Gastroesophageal sphincter (tissue), 4 donors: ENCODE measurements around the gene ARHGAP26. TPM values are rescaled to one million over a fixed set of nuclear protein-coding genes. Genes with fewer than 3 reads are reported as not detected.

Source experiments
- ATAC-seq: fragments of 150-250 bp; one replicate; pipeline ENCODE4 v1.9.1; 2016; ENCODE audit warnings: mild to moderate bottlenecking, moderate library complexity
- H3K27ac ChIP-seq, 4 donors: fragments of 200-600 bp; sonication (generic) in 3 of 4; 1 replicate in 3 of 4; 2 replicates in 1 of 4; pipeline ENCODE4 v1.5.1; 2016 to 2019
- H3K27me3 ChIP-seq: fragments of 200-600 bp; sonication (generic); one replicate; pipeline ENCODE4 v1.5.1; 2019
- H3K36me3 ChIP-seq, 2 donors: fragments of 200-600 bp; sonication (generic); one replicate each; pipeline ENCODE4 v1.5.1; 2019; ENCODE audit warnings: control low read depth in 1 of 2
- H3K4me1 ChIP-seq, 3 donors: fragments of 200-600 bp; sonication (generic); 1 replicate in 2 of 3; 2 replicates in 1 of 3; pipeline ENCODE4 v1.5.1; 2016 to 2019; ENCODE audit warnings: control low read depth in 2 of 3
- H3K4me3 ChIP-seq, 2 donors: fragments of 200-600 bp; sonication (generic); one replicate each; pipeline ENCODE4 v1.5.1; 2019; ENCODE audit warnings: mild to moderate bottlenecking in 1 of 2, moderate library complexity in 1 of 2
- H3K9me3 ChIP-seq, 3 donors: fragments of 200-600 bp; sonication (generic); one replicate each; pipeline ENCODE4 v1.5.1; 2017 to 2019; ENCODE audit warnings: control low read depth in 2 of 3
- EP300 ChIP-seq: sonication (generic); formaldehyde crosslinking; IDR thresholded peaks from one replicate; pipeline ENCODE4 v1.6.1; 2017; ENCODE audit warnings: antibody characterized with exemption, mild to moderate bottlenecking
- POLR2A ChIP-seq, 2 donors: fragments of 450-650 bp; IDR thresholded peaks; one replicate each; pipeline ENCODE4 v1.6.1; 2017; ENCODE audit warnings: antibody characterized with exemption in 2 of 2, mild to moderate bottlenecking in 2 of 2, moderate library complexity in 1 of 2
- POLR2AphosphoS5 ChIP-seq: sonication (generic); formaldehyde crosslinking; IDR thresholded peaks from one replicate; pipeline ENCODE4 v1.6.1; 2017; ENCODE audit warnings: antibody characterized with exemption
- WGBS, 2 donors: methylation state at CpG; one replicate each; pipeline ENCODE4 v1.1.5; 2018; ENCODE audit warnings: low coverage in 1 of 2; 5-methylcytosine and 5-hydroxymethylcytosine counted together
- total RNA-seq, 4 donors: library from RNA; depleted of rRNA; stranded (reverse); fragments of >200 nt; gene quantifications; one replicate each; pipeline ENCODE4 v1.1.0, GENCODE V29; 2016
- TF ChIP-seq, protein P1 (sequence below), 4 experiments: fragments of 200-600 bp in 2 of 4; fragments of 450-650 bp in 2 of 4; sonication (generic) in 1 of 4; IDR thresholded peaks; one replicate each; pipeline ENCODE4 v1.5.1; 2017 to 2019; ENCODE audit warnings: antibody characterized with exemption in 4 of 4, mild to moderate bottlenecking in 2 of 4, moderate library complexity in 2 of 4

ARHGAP26 gene
- total RNA-seq, 4 donors from 2014 or later: 15.2 to 41.7 (median 31.7) TPM

DNA sequence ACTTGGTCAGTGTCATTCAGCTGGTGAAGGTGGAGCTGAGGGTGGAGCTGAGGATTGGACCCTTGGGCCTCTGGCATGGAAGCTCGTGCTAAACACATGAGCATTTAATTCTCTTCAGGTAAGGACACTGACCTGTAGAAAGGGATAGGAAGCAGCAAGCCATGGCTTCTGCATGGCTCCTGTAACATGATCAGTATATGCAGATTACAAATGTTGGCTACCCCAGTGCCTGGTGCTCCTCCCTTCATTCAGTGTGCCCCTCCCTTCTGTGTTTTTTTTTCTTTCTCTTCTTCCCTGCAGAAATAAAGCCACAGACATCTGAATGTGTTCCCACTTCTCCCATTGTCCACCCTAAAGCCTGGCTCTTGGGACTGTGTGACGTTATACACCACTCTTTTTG lies 52.9 kb downstream of the ARHGAP26 start:
- H3K4me1 ChIP-seq: peaks cover 13 to 72% (median 28%) of the 10 kb centered on the region in 3 donors

DNA sequence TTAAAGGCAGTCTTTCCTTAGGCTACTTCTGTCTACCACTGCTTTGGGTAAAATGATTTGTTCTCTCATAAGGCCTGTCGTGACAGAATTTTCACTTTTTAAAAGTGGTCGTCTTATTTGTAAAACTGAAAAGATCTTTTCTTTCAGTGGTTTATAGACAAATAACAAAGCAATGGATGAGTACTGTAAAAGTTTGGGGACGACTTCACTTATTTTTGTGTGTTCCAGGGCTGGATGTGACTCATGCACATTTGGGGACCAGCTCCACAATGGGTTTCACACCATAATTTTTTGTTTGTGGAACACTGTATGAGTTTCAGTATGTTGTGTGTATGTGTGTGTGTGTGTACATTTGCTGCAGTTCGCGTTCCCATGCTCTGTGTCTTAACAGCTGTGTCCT lies 53.6 kb downstream of the ARHGAP26 start:
- no peak for TF ChIP-seq EP300
- no peak for TF ChIP-seq POLR2AphosphoS5
- TF ChIP-seq, protein P1, sequence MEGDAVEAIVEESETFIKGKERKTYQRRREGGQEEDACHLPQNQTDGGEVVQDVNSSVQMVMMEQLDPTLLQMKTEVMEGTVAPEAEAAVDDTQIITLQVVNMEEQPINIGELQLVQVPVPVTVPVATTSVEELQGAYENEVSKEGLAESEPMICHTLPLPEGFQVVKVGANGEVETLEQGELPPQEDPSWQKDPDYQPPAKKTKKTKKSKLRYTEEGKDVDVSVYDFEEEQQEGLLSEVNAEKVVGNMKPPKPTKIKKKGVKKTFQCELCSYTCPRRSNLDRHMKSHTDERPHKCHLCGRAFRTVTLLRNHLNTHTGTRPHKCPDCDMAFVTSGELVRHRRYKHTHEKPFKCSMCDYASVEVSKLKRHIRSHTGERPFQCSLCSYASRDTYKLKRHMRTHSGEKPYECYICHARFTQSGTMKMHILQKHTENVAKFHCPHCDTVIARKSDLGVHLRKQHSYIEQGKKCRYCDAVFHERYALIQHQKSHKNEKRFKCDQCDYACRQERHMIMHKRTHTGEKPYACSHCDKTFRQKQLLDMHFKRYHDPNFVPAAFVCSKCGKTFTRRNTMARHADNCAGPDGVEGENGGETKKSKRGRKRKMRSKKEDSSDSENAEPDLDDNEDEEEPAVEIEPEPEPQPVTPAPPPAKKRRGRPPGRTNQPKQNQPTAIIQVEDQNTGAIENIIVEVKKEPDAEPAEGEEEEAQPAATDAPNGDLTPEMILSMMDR (IDR thresholded peaks at IDR 0.05): no peak
- no peak for TF ChIP-seq POLR2A (IDR thresholded peaks at IDR 0.05)
- no peak for ATAC-seq
- H3K4me1 ChIP-seq: peaks cover 10 to 65% (median 21%) of the 10 kb centered on the region in 3 donors

More for the DNA sequence above, 52.9 kb downstream of the ARHGAP26 start:
- no peak for ATAC-seq
- Histone ChIP-seq H3K4me3 (no peak overlapping the region), H3K27ac (no peak overlapping the region), H3K27me3 (no peaks in the 10 kb centered on the region), H3K36me3 (no peaks in the 10 kb centered on the region), H3K9me3 (peaks cover 0 to 9% (median 0%) of the 10 kb centered on the region in 3 donors)
- TF ChIP-seq POLR2A (IDR thresholded peaks at IDR 0.05) (no peak), EP300 (no peak), POLR2AphosphoS5 (no peak)
- TF ChIP-seq, protein P1 (IDR thresholded peaks at IDR 0.05): no peak
- WGBS, 2 donors: 52 to 72% methylated on average over 2 of the region's 2 CpGs

DNA sequence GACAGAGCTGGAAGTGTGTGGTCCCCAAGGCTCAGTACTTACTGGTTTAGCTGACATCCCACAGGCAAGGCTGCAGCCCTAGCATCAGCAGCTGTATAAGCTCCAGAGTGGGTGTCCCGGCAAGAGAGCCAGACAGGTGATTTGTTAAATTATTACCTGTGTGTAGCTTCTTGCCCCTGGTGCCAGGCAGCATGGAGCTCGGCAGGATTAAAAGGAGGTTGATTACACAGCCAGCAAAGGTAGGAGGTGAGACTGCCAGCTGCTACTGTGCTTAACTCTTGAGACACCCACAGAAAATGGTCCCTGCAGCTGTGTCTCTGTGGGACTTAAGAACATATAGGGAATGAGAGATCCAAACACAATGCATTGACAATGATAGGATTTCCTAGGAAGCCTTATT lies 54.2 kb downstream of the ARHGAP26 start:
- ATAC-seq: no peak
- peaks cover 10 to 61% (median 16%) of the 10 kb centered on the region in 3 donors for H3K4me1 ChIP-seq
- H3K27me3 ChIP-seq: no peaks in the 10 kb centered on the region
- H3K27ac ChIP-seq: peak overlapping the region in 1 of 4 donors; percentile 69
- TF ChIP-seq POLR2AphosphoS5 (no peak), POLR2A (IDR thresholded peaks at IDR 0.05) (no peak), EP300 (no peak)
- TF ChIP-seq, protein P1 (IDR thresholded peaks at IDR 0.05): no peak
- no peaks in the 10 kb centered on the region for H3K36me3 ChIP-seq
- 73 to 86% methylated on average over 1 to 2 of the region's 2 CpGs for WGBS, 2 donors
- no peak overlapping the region for H3K4me3 ChIP-seq
- peaks cover 0 to 9% (median 0%) of the 10 kb centered on the region in 3 donors for H3K9me3 ChIP-seq

More for the DNA sequence above, 53.6 kb downstream of the ARHGAP26 start:
- Histone ChIP-seq H3K27ac (peak overlapping the region in 1 of 4 donors; percentile 69), H3K27me3 (no peaks in the 10 kb centered on the region), H3K36me3 (no peaks in the 10 kb centered on the region), H3K9me3 (peaks cover 0 to 9% (median 0%) of the 10 kb centered on the region in 3 donors), H3K4me3 (no peak overlapping the region)
- 64 to 81% methylated on average over 5 of the region's 5 CpGs for WGBS, 2 donors

DNA sequence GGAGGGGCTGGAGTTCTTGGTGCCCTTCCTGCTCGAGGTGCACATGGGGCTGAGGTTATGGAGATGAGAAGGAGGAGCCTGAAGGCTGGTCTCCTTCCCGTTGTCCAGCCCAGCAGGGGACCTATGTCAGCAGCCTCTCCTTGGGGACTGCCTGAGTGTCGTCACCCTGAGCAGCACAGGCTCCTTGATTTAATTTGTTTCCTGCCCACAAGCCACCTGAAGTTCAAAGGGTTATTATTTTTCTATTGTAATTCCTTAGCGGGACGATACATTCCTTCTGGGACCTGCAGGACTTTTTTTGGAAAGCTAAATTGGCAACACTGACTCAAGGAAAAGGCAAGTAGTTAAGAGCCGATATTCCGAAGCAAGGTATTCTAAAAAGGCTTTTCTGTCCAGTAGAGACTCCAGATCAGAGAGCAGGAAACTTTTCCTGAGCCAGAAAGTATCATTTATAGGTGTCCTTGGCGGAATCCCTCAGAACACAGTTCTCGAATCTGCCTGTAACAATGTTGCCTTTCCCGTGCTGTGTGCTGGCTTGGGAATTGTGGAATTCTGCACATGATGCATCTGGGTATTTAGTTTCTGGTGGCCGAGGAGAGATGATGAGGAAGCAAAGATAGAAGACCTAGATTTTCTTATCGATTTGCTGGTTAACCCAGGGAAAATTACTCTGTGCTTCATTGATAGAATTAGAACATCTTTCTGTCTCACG lies 55.4 kb downstream of the ARHGAP26 start:
- Histone ChIP-seq H3K36me3 (no peaks in the 10 kb centered on the region), H3K4me3 (peak overlapping the region; percentile 2 to 12), H3K27ac (peak overlapping the region; percentile 1 to 69 (median 62)), H3K9me3 (peaks cover 0 to 9% (median 0%) of the 10 kb centered on the region in 3 donors), H3K27me3 (no peaks in the 10 kb centered on the region), H3K4me1 (peaks cover 10 to 72% (median 16%) of the 10 kb centered on the region in 3 donors)
- TF ChIP-seq POLR2A (IDR thresholded peaks at IDR 0.05) (no peak), POLR2AphosphoS5 (no peak), EP300 (no peak)
- TF ChIP-seq, protein P1 (IDR thresholded peaks at IDR 0.05): no peak
- WGBS, 2 donors: 33% methylated on average over 10 to 11 of the region's 13 CpGs
- ATAC-seq: peak; percentile 34

DNA sequence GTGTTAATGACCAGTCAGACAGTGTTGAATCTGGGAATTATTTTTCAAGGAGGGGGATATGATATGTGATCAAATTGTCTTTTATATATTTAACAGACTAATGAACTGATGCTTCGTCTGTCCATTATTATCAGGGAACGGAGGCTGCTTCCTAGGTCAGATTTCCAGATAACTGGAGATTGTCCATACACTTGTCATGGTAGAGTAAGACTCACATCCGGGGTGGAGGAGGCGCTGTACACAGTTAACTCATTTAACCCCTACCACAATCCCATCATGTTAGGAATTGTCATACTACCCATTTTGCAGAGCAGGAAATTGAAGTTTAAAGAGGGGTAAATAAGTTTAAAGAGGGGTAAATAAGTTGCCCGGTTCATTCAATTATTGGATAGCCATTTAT lies 55.9 kb downstream of the ARHGAP26 start:
- Histone ChIP-seq H3K27me3 (no peaks in the 10 kb centered on the region), H3K4me1 (peaks cover 10 to 77% (median 16%) of the 10 kb centered on the region in 3 donors), H3K4me3 (no peak overlapping the region), H3K9me3 (peaks cover 0 to 4% (median 0%) of the 10 kb centered on the region in 3 donors), H3K36me3 (no peaks in the 10 kb centered on the region), H3K27ac (peak overlapping the region; percentile 1 to 69 (median 62))
- ATAC-seq: no peak
- WGBS, 2 donors: 65 to 68% methylated on average over 3 to 5 of the region's 5 CpGs
- TF ChIP-seq POLR2A (IDR thresholded peaks at IDR 0.05) (no peak), POLR2AphosphoS5 (no peak), EP300 (no peak)
- TF ChIP-seq, protein P1 (IDR thresholded peaks at IDR 0.05): no peak
